ENCODE results near the gene SRD5A3. TPM values are rescaled to one million over a fixed set of nuclear protein-coding genes. Genes with fewer than 3 reads are reported as not detected.
"Not testable (repeated sequence)": the region's sequence is repeated elsewhere in the genome, so short reads cannot be mapped to it uniquely, and the experiment has no call there.

SRD5A3 gene
- total RNA-seq, 1 donor from 2014 or later: 12.1 TPM

DNA sequence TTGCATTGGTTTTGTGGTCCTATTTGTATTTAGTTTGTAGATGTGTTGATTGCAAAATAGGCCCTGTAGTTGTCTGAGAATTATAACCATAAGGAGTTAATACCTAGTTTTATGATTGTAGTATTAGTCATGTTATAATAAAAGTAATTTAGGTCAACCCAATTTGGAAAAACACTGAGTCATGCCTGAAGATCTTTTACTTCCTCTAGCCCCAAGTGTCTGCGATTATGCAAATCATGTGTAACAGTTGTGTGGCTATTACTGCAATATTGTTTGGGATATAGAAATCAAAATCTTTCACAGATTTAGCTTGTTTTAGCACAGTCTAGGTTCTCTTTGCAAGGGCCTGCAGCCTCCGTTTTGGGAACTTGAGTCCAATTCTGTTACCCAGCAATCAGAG lies 12.6 kb downstream of the SRD5A3 start:
- Mint-ChIP-seq H3K27ac (no peak overlapping the region), H3K4me3 (ENCODE audit: low read depth) (no peak overlapping the region), H3K4me1 (ENCODE audit: low read depth) (no peaks in the 10 kb centered on the region), H3K27me3 (no peaks in the 10 kb centered on the region), H3K9me3 (ENCODE audit: low read depth) (peaks cover 4% of the 10 kb centered on the region), H3K36me3 (ENCODE audit: insufficient read depth) (peaks cover 5% of the 10 kb centered on the region)
- TF ChIP-seq, protein P1, sequence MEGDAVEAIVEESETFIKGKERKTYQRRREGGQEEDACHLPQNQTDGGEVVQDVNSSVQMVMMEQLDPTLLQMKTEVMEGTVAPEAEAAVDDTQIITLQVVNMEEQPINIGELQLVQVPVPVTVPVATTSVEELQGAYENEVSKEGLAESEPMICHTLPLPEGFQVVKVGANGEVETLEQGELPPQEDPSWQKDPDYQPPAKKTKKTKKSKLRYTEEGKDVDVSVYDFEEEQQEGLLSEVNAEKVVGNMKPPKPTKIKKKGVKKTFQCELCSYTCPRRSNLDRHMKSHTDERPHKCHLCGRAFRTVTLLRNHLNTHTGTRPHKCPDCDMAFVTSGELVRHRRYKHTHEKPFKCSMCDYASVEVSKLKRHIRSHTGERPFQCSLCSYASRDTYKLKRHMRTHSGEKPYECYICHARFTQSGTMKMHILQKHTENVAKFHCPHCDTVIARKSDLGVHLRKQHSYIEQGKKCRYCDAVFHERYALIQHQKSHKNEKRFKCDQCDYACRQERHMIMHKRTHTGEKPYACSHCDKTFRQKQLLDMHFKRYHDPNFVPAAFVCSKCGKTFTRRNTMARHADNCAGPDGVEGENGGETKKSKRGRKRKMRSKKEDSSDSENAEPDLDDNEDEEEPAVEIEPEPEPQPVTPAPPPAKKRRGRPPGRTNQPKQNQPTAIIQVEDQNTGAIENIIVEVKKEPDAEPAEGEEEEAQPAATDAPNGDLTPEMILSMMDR (IDR thresholded peaks at IDR 0.05; ENCODE audit: unreplicated experiment): no peak
- DNase-seq (ENCODE audit: low spot score, unreplicated experiment): no peak

DNA sequence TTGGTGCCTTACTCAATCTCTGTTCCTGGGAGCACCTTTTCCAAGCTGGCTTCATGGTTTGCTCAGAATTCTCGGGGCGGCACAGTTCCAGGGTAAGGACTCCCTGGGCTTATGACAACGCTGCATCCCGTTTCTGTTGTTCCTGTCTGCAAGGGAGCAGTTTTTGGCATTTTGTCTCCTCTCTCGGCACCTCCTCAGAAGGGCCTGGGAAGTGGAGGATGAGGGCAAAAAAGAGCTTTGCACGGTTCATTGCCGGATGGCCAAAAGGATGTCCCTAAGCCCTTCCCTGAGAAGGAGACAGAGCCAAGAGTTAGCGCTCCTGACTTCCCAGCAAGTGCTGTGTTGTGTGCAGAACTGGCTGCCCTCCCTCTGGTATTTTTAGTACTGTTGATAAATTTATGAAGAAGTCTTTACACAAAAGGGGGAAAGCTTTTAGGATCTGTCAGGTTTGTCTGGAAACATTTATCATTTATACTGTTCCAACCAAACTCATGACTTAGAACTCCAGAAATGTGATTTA lies 13.4 kb downstream of the SRD5A3 start:
- no peak for DNase-seq (ENCODE audit: low spot score, unreplicated experiment)
- TF ChIP-seq, protein P1 (IDR thresholded peaks at IDR 0.05; ENCODE audit: unreplicated experiment): no peak
- no peak overlapping the region for H3K4me3 Mint-ChIP-seq (ENCODE audit: low read depth)
- peaks cover 4% of the 10 kb centered on the region for H3K36me3 Mint-ChIP-seq (ENCODE audit: insufficient read depth)
- peaks cover 3% of the 10 kb centered on the region for H3K9me3 Mint-ChIP-seq (ENCODE audit: low read depth)
- H3K27me3 Mint-ChIP-seq: no peaks in the 10 kb centered on the region
- H3K27ac Mint-ChIP-seq: no peak overlapping the region
- H3K4me1 Mint-ChIP-seq (ENCODE audit: low read depth): no peaks in the 10 kb centered on the region

DNA sequence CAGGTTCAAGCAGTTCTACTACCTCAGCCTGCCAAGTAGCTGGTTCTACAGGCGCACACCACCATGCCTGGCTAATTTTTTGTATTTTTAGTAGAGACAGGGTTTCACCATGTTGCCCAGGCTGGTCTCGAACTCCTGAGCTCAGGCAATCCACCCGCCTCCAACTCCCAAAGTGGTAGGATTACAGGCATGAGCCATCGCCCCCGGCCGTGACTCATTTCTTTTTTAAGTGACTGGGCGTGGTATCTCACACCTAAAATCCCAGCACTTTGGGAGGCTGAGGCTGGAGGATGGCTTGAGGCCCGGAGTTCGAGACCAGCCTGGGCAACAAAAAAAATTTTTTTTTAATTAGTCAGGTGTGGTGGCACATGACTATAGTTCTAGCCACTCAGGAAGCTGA lies 16.9 kb downstream of the SRD5A3 start:
- H3K27me3 Mint-ChIP-seq; H3K27ac Mint-ChIP-seq; H3K4me3 Mint-ChIP-seq (ENCODE audit: low read depth); H3K9me3 Mint-ChIP-seq (ENCODE audit: low read depth); H3K4me1 Mint-ChIP-seq (ENCODE audit: low read depth); H3K36me3 Mint-ChIP-seq (ENCODE audit: insufficient read depth); DNase-seq (ENCODE audit: low spot score, unreplicated experiment): not testable (repeated sequence)

DNA sequence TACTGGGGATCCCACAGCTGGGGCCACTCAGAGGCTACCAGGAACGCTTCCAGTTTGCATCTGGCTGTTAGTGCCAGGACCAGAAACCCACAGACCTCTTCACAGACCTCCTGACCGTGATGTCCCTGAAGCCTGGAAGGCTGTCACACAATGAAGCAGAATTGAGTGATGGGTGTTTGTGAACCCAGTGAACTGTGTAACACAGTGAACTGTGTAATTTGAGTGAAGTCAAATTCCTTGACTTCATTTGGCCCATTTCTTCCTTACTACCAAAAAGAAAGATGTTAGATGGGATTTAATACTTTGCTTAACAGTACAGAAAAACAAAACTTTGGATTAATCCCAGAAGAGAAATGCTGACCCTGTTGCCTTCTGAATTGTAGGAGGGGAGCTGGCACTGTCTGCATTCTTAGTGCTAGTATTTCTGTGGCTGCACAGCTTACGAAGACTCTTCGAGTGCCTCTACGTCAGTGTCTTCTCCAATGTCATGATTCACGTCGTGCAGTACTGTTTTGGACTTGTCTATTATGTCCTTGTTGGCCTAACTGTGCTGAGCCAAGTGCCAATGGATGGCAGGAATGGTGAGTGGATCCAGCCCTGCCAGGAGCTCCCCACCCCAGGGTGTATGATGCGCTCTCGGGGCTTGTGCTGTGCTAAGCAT lies 17.8 kb downstream of the SRD5A3 start:
- H3K27me3 Mint-ChIP-seq: no peaks in the 10 kb centered on the region
- H3K36me3 Mint-ChIP-seq (ENCODE audit: insufficient read depth): peaks cover 3% of the 10 kb centered on the region
- no peaks in the 10 kb centered on the region for H3K9me3 Mint-ChIP-seq (ENCODE audit: low read depth)
- DNase-seq (ENCODE audit: low spot score, unreplicated experiment): no peak
- no peaks in the 10 kb centered on the region for H3K4me1 Mint-ChIP-seq (ENCODE audit: low read depth)
- H3K4me3 Mint-ChIP-seq (ENCODE audit: low read depth): no peak overlapping the region
- peak overlapping the region; percentile 24 for H3K27ac Mint-ChIP-seq
- TF ChIP-seq, protein P1 (IDR thresholded peaks at IDR 0.05; ENCODE audit: unreplicated experiment): no peak

DNA sequence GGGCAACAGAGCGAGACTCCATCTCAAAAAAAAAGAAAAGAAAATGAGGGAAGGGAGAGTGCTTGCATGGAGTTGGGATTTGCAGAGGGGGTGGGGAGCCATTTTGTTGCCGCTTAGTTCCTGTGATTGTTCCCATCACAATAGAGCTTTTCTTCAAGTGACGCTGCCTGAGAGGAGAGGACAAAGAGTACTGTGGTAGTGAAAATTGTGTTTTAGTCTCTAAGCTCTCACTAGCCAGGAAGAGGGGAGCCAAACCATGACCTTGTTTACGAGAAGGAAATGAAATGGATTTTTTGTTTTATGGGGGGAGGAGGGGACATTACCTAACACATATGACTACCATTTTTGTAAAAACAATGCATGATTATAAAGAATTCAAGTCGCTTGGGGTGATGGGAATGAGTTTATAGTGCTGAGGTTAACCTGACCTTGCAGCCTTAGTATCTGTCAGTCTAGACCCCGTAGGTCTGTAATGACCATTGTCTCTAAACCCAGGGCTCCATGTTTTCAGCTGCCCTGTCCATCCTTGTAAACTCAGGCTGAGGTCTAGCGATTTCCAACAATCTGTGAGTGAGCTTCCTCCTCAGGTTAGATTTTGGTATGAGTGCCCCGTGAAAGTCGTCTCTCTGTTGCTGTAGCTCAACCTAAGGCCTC lies 18.8 kb downstream of the SRD5A3 start:
- no peaks in the 10 kb centered on the region for H3K9me3 Mint-ChIP-seq (ENCODE audit: low read depth)

More for the DNA sequence above, 18.8 kb downstream of the SRD5A3 start:
- Mint-ChIP-seq H3K4me1 (ENCODE audit: low read depth) (no peaks in the 10 kb centered on the region), H3K36me3 (ENCODE audit: insufficient read depth) (peaks cover 3% of the 10 kb centered on the region), H3K4me3 (ENCODE audit: low read depth) (no peak overlapping the region), H3K27me3 (no peaks in the 10 kb centered on the region), H3K27ac (no peak overlapping the region)
- TF ChIP-seq, protein P1 (IDR thresholded peaks at IDR 0.05; ENCODE audit: unreplicated experiment): no peak
- no peak for DNase-seq (ENCODE audit: low spot score, unreplicated experiment)
